ENCODE measurements around the gene MARCHF10. TPM values are rescaled to one million over a fixed set of nuclear protein-coding genes. Genes with fewer than 3 reads are reported as not detected.

Gene MARCHF10
- total RNA-seq, 1 donor = under 0.01 TPM

DNA sequence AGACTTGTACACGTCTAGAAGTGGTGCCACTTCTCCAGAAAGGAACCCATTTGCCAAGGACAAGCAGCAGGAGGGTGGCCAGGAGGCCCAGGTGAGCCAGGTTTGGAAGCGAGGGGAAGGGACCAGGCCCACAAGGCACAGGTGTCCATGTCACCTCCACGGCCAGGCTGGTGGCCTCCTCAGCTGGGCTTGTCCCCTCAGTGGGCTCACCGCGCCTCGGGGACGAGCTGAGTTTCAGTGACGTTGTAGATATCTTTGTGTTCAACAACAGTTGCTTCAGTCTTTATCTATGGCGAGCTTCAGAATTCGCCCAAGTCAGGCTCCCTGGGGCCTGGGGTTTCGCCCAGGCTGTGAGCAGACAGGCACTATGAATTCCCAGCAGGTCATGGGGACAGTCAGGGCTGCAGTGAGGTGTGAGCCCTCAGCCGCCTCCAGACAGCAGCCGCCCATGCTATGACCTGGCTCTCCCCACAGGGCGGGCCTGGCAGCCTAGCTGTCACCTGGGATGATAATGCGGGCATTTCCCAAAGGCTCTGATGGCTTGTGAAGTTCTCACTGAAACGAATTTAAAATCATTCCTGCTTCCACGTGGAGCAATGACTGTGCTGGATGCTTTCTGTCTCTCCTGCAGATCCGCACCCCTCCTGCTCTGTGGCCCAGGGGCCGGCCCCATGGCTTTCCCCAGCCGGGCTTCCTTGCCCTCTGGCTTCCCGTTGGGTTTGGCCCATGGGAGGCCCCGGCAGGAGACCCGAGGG, 91.1 kb downstream of the MARCHF10 start:
- no peak overlapping the region for H3K4me3 ChIP-seq (ENCODE audit: low read depth, low read length)
- TF ChIP-seq, protein P1, sequence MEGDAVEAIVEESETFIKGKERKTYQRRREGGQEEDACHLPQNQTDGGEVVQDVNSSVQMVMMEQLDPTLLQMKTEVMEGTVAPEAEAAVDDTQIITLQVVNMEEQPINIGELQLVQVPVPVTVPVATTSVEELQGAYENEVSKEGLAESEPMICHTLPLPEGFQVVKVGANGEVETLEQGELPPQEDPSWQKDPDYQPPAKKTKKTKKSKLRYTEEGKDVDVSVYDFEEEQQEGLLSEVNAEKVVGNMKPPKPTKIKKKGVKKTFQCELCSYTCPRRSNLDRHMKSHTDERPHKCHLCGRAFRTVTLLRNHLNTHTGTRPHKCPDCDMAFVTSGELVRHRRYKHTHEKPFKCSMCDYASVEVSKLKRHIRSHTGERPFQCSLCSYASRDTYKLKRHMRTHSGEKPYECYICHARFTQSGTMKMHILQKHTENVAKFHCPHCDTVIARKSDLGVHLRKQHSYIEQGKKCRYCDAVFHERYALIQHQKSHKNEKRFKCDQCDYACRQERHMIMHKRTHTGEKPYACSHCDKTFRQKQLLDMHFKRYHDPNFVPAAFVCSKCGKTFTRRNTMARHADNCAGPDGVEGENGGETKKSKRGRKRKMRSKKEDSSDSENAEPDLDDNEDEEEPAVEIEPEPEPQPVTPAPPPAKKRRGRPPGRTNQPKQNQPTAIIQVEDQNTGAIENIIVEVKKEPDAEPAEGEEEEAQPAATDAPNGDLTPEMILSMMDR (IDR thresholded peaks at IDR 0.05; ENCODE audit: insufficient read depth, low read depth, low read length) = no peak
- no peak for DNase-seq (ENCODE audit: low read depth)

DNA sequence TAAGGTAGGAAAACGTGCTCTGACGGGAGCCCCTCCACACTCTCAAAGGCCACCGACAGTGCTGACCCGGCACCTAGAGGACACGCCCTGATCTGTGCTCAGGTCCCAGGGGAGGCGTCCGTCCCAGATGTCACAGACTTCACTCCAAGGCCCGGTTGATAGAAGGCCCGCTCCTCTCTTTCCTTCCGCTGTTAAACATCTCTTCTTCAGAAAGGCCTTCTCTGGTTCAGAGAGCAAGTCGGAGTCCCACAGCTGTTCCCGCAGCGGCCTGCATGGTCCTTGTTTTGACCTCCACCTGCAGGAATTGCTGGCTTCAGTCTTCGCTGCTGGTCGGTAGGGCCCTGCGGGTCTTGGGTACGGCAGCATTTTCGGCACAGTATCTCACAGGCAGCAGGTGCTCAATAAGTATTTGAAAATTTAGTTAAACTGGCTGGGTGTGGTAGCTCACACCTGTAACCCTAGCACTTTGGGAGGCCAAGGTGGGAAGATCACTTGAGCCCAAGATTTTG, 92.2 kb downstream of the MARCHF10 start:
- DNase-seq (ENCODE audit: low read depth) = no peak
- H3K4me3 ChIP-seq (ENCODE audit: low read depth, low read length) = no peak overlapping the region
- TF ChIP-seq, protein P1 (IDR thresholded peaks at IDR 0.05; ENCODE audit: insufficient read depth, low read depth, low read length) = no peak

DNA sequence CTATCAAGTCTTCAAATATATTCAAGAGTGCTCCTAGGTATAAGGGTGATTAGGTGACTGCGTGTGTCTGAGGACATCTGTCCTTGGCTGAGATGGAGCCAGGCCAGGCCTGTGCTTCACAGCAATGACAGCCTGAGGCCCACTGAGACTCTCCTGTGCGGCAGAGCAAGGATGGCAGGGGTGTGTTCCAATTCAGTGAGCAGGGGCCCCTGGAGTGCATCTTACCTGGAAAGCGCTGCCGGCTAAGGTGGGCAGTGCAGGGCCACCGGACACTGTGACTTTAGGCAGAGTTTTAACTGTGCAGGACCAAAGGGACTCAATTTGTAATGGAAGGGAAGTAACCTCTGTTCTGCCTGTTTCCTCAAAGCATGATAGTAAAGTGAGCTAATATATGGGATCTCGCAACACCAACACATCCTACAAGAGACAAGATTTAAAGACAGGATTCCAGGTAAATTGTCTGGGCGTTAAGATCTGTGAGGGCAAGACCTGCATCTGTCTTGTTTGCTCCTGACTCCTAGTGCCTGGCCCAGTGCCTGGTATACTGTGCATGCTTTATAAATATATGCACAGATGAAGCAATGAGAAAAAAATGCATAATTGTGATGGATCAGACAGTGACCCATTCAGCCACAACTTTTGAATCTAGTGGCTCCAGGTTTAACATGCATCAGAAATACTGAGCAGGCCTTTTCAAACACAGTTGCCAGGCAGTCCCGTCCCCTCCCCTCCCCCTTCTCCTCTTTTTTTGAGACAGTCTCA, 93.9 kb downstream of the MARCHF10 start:
- DNase-seq (ENCODE audit: low read depth) = no peak
- TF ChIP-seq, protein P1 (IDR thresholded peaks at IDR 0.05; ENCODE audit: insufficient read depth, low read depth, low read length) = no peak

DNA sequence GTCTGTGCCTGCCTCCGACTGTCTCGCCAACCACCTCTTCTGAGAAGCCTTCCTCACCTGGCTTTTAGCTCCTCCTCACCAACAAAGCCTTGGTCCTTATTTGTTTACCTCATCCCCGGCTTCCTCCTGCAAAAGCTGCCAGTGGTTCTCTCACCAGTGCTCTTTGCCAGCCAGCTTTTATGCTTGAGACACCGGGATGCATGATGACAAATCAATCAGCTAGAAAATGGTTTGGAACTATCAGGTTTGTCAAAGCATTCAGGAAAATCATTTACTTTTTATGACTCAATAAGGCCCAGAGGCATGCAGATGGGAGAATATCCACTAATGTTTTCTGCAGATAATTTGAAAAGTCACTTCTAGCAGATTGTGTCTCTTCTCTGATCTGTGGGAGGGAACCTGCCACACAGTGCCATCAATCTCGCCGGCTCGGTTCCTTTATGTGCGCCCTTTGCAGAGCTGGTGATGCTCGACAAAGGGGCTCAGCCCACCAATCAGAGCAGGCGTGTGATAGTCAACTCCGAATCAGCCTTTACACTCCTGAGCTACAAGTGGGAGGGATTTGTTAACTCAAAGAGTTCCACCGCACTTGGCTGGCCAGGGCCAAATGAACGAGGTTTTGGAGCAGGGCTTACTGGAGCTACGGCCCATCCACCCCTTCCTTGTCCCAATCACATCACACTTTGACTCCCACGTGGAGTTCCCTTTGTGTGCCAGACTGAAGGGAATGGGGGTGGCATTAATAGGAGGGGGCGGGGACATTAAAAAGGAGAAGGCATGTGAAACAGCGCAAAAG, 94.8 kb downstream of the MARCHF10 start:
- no peak for DNase-seq (ENCODE audit: low read depth)
- TF ChIP-seq, protein P1 (IDR thresholded peaks at IDR 0.05; ENCODE audit: insufficient read depth, low read depth, low read length) = no peak
- H3K4me3 ChIP-seq (ENCODE audit: low read depth, low read length) = no peak overlapping the region

More for the DNA sequence above, 93.9 kb downstream of the MARCHF10 start:
- H3K4me3 ChIP-seq (ENCODE audit: low read depth, low read length) = no peak overlapping the region

DNA sequence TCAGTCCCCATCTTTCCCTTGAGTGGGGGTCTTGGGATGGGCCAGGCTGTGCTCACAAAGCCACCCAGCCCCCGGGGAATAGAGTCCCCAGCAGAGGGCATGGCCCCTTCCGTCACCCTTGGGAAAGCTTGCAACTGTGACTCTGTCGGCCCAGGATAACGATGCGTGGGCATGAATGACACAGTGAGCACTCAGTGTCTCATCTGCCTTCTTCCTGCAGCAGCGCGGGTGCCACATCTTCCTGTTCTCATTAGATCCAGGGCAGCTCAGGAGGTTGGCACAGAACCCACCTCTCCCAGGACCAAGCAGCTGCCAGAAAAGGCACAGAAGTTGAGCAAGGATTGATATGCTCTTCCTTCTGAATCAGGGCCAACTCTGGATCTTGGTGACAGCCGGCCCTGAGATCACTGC, 95.9 kb downstream of the MARCHF10 start:
- DNase-seq (ENCODE audit: low read depth) = no peak
- TF ChIP-seq, protein P1 (IDR thresholded peaks at IDR 0.05; ENCODE audit: insufficient read depth, low read depth, low read length) = no peak
- H3K4me3 ChIP-seq (ENCODE audit: low read depth, low read length) = no peak overlapping the region

DNA sequence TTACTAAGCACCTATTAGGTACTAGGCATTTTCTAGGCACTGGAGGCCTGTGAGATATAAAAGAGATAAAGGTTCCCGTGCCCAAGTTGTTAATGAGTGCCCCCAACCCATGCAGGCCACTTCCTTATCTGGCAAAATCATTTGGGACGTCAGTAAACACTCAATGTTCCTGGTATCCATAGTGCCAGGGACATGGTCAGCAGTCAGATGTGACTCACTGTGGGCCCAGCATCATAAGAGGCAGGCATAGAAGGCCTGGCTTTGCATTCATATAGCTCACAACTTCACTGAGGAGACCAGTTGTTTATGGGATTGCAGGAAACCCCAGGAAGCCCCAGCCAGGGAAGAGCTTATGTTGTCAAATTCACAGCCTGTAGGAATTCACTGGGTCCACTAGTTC, 99.5 kb downstream of the MARCHF10 start:
- TF ChIP-seq, protein P1 (IDR thresholded peaks at IDR 0.05; ENCODE audit: insufficient read depth, low read depth, low read length) = no peak
- no peak for DNase-seq (ENCODE audit: low read depth)
- no peak overlapping the region for H3K4me3 ChIP-seq (ENCODE audit: low read depth, low read length)

Data from fibroblast of villous mesenchyme (primary cell).